A549 (cell line): ENCODE data around the gene HOXA2. TPM values are rescaled to one million over a fixed set of nuclear protein-coding genes. Genes with fewer than 3 reads are reported as not detected.

Experiments used
- ATAC-seq, 2 experiments: fragments of 200-7000 bp in 1 of 2; fragments of >200 bp in 1 of 2; cut with Nextera tagmentation in 1 of 2; cut with Tn5 transposase in 1 of 2; 3 replicates each; pipeline versions ENCODE4 v1.8.0 to v1.9.1; 2018 to 2020; ENCODE audit warnings: mild to moderate bottlenecking in 1 of 2, moderate library complexity in 1 of 2
- CTCF ChIA-PET: fragments of 300-600 bp; sonication (Branson Sonifier 250); formaldehyde crosslinking; extraction: SDS; loops from one replicate; lab custom pipeline; 2021; ENCODE audit warnings: antibody characterized with exemption, inconsistent platforms; lab: Yijun Ruan, JAX
- POLR2A ChIA-PET: fragments of 350-600 bp; formaldehyde crosslinking; extraction: SDS; loops from one replicate; lab custom pipeline; 2021; ENCODE audit warnings: antibody characterized with exemption, inconsistent platforms; lab: Yijun Ruan, JAX
- DNase-seq, 2 experiments: peaks; one replicate each; pipeline versions ENCODE4 v3.0.0 to v3.0.0-alpha.2; 2011 to 2016; ENCODE audit warnings: low read depth in 1 of 2, low spot score in 1 of 2
- FAIRE-seq: peaks from 2 replicates; lab custom pipeline; 2011; peaks lifted over from hg19 to GRCh38; lab: Jason Lieb, UNC
- H3K27ac ChIP-seq, 2 experiments: fragments of >200 bp; sonication (Bioruptor Twin); formaldehyde crosslinking; 3 replicates each; pipeline ENCODE4 v1.5.1; 2016 to 2017
- H3K4me1 ChIP-seq: fragments of >200 bp; sonication (Bioruptor Twin); formaldehyde crosslinking; 3 replicates; pipeline ENCODE4 v1.6.1; 2016
- H3K4me2 ChIP-seq: fragments of >200 bp; sonication (Bioruptor Twin); formaldehyde crosslinking; 3 replicates; pipeline ENCODE4 v1.6.1; 2016
- H3K4me3 ChIP-seq: fragments of >200 bp; sonication (Bioruptor Twin); formaldehyde crosslinking; 3 replicates; pipeline ENCODE4 v1.5.1; 2016
- H3K9me3 ChIP-seq: fragments of >200 bp; sonication (Bioruptor Twin); formaldehyde crosslinking; 3 replicates; pipeline ENCODE4 v1.6.1; 2016
- CBX2 ChIP-seq: fragments of 200-600 bp; sonication (generic); IDR thresholded peaks from 2 replicates; pipeline ENCODE4 v1.6.1; 2016; ENCODE audit warnings: low read depth, mild to moderate bottlenecking, borderline replicate concordance
- EHMT2 ChIP-seq: fragments of 200-600 bp; sonication (generic); IDR thresholded peaks from 2 replicates; pipeline ENCODE4 v1.6.1; 2016; ENCODE audit warnings: antibody characterized with exemption, low read depth, mild to moderate bottlenecking, moderate library complexity
- EP300 ChIP-seq, 2 experiments: fragments of >200 bp; sonication (Bioruptor Twin); formaldehyde crosslinking; IDR thresholded peaks; 2 replicates in 1 of 2; 3 replicates in 1 of 2; pipeline ENCODE4 v1.6.1; 2016 to 2017
- ESRRA ChIP-seq: fragments of 150-350 bp; IDR thresholded peaks from 2 replicates; pipeline ENCODE4 v1.6.1; 2014; ENCODE audit warnings: mild to moderate bottlenecking, low read length, borderline replicate concordance
- FOSL2 ChIP-seq, 2 experiments: fragments of 450-650 bp in 1 of 2; fragments of >200 bp in 1 of 2; sonication (Bioruptor Twin) in 1 of 2; formaldehyde crosslinking; IDR thresholded peaks; 2 replicates each; pipeline versions ENCODE4 v1.5.0 to v1.6.1; 2016 to 2020; ENCODE audit warnings: mild to moderate bottlenecking in 1 of 2, moderate library complexity in 1 of 2
- FOXS1 ChIP-seq: fragments of 250-450 bp; sonication (Bioruptor Pico); IDR thresholded peaks from 2 replicates; pipeline ENCODE4 v1.5.0; 2020; ENCODE audit warnings: mild to moderate bottlenecking, moderate library complexity
- HEYL ChIP-seq: fragments of 250-450 bp; sonication (Bioruptor Pico); IDR thresholded peaks from 2 replicates; pipeline ENCODE4 v1.8.0; 2021; ENCODE audit warnings: mild to moderate bottlenecking, moderate library complexity
- HOXA7 ChIP-seq: fragments of 250-450 bp; sonication (Bioruptor Pico); IDR thresholded peaks from 2 replicates; pipeline ENCODE4 v1.5.0; 2020; ENCODE audit warnings: mild to moderate bottlenecking, moderate library complexity
- HOXB13 ChIP-seq: fragments of 250-450 bp; sonication (Bioruptor Pico); IDR thresholded peaks from 2 replicates; pipeline ENCODE4 v1.5.0; 2020; ENCODE audit warnings: low read depth, mild to moderate bottlenecking, moderate library complexity
- JUNB ChIP-seq: fragments of >200 bp; sonication (Bioruptor Twin); formaldehyde crosslinking; IDR thresholded peaks from 2 replicates; pipeline ENCODE4 v1.6.1; 2016
- KDM5A ChIP-seq: fragments of 200-600 bp; sonication (generic); IDR thresholded peaks from 2 replicates; pipeline ENCODE4 v1.6.1; 2016; ENCODE audit warnings: antibody characterized with exemption, mild to moderate bottlenecking
- MAFK ChIP-seq: fragments of 450-650 bp; IDR thresholded peaks from 2 replicates; pipeline ENCODE4 v1.6.1; 2014; ENCODE audit not compliant: partially characterized antibody
- MYC ChIP-seq: IDR thresholded peaks from 2 replicates; pipeline ENCODE4 v1.6.1; 2012; ENCODE audit warnings: mild to moderate bottlenecking, inconsistent platforms, low read length, improper control_type of control experiment, borderline replicate concordance
- NFE2L2 ChIP-seq: fragments of 150-350 bp; conservative IDR thresholded peaks from 2 replicates; pipeline ENCODE4 v1.6.1; 2014; ENCODE audit warnings: low read length
- NPAS2 ChIP-seq: fragments of 250-450 bp; sonication (Bioruptor Pico); IDR thresholded peaks from 2 replicates; pipeline ENCODE4 v1.8.0; 2022; ENCODE audit warnings: mild to moderate bottlenecking, moderate library complexity, borderline replicate concordance
- NR3C1 ChIP-seq: fragments of >200 bp; sonication (Bioruptor Twin); formaldehyde crosslinking; IDR thresholded peaks from 3 replicates; pipeline ENCODE4 v1.6.1; 2017
- PHF8 ChIP-seq: fragments of 200-600 bp; sonication (generic); IDR thresholded peaks from 2 replicates; pipeline ENCODE4 v1.6.1; 2016; ENCODE audit warnings: low read depth, mild to moderate bottlenecking, antibody characterized with exemption, moderate library complexity, borderline replicate concordance
- POLR2A ChIP-seq: IDR thresholded peaks from 2 replicates; pipeline ENCODE4 v1.6.1; 2012; ENCODE audit warnings: mild to moderate bottlenecking, low read length
- RCOR1 ChIP-seq: fragments of 150-350 bp; IDR thresholded peaks from 2 replicates; pipeline ENCODE4 v1.6.1; 2014; ENCODE audit warnings: antibody characterized with exemption, low read length, low read depth
- RFX5 ChIP-seq: fragments of 450-650 bp; IDR thresholded peaks from 2 replicates; pipeline ENCODE4 v1.7.1; 2014; ENCODE audit warnings: antibody characterized with exemption, mild to moderate bottlenecking, moderate library complexity
- RNF2 ChIP-seq: fragments of 200-600 bp; sonication (generic); IDR thresholded peaks from 2 replicates; pipeline ENCODE4 v1.6.1; 2016; ENCODE audit warnings: low read depth, mild to moderate bottlenecking, antibody characterized with exemption, moderate library complexity, borderline replicate concordance
- SMC3 ChIP-seq: fragments of >200 bp; sonication (Bioruptor Twin); formaldehyde crosslinking; IDR thresholded peaks from 3 replicates; pipeline ENCODE4 v1.6.1; 2018; ENCODE audit warnings: inconsistent platforms
- SREBF2 ChIP-seq: fragments of 450-650 bp; IDR thresholded peaks from 2 replicates; pipeline ENCODE4 v1.6.1; 2014; ENCODE audit warnings: mild to moderate bottlenecking, moderate library complexity
- ZNF302 ChIP-seq: fragments of 250-450 bp; sonication (Bioruptor Pico); IDR thresholded peaks from 2 replicates; pipeline ENCODE4 v1.9.0; 2021; ENCODE audit warnings: inconsistent platforms, mild to moderate bottlenecking, moderate library complexity
- ZSCAN20 ChIP-seq: fragments of 250-450 bp; sonication (Bioruptor Pico); IDR thresholded peaks from 2 replicates; pipeline ENCODE4 v1.8.0; 2022; ENCODE audit warnings: mild to moderate bottlenecking, moderate library complexity
- WGBS: methylation state at CpG from one replicate; pipeline ENCODE4 v1.1.6; 2017; ENCODE audit errors: missing lambda C conversion rate; 5-methylcytosine and 5-hydroxymethylcytosine counted together
- polyA plus RNA-seq, 4 experiments: library from polyadenylated mRNA; depleted of rRNA in 3 of 4; stranded (reverse); fragments of >200 nt; fragmentation: RNase III in 1 of 4; extraction: RNeasy Plus Mini Kit Qiagen cat#74134 plus additional on column Dnase treatment in 1 of 4; gene quantifications; 2 replicates in 3 of 4; 3 replicates in 1 of 4; pipeline ENCODE4 v1.2.3, GENCODE V29; 2011 to 2017
- TF ChIP-seq, protein P1 (sequence below): IDR thresholded peaks from 2 replicates; pipeline ENCODE4 v1.6.1; 2012; ENCODE audit warnings: low read depth, borderline replicate concordance
- TF ChIP-seq, protein P2 (sequence below): IDR thresholded peaks from 2 replicates; pipeline ENCODE4 v1.6.1; 2012

Gene HOXA2
- polyA plus RNA-seq, 2 of the 4 experiments (the other 2 are of a cell fraction): 1.3 to 2.1 TPM

DNA sequence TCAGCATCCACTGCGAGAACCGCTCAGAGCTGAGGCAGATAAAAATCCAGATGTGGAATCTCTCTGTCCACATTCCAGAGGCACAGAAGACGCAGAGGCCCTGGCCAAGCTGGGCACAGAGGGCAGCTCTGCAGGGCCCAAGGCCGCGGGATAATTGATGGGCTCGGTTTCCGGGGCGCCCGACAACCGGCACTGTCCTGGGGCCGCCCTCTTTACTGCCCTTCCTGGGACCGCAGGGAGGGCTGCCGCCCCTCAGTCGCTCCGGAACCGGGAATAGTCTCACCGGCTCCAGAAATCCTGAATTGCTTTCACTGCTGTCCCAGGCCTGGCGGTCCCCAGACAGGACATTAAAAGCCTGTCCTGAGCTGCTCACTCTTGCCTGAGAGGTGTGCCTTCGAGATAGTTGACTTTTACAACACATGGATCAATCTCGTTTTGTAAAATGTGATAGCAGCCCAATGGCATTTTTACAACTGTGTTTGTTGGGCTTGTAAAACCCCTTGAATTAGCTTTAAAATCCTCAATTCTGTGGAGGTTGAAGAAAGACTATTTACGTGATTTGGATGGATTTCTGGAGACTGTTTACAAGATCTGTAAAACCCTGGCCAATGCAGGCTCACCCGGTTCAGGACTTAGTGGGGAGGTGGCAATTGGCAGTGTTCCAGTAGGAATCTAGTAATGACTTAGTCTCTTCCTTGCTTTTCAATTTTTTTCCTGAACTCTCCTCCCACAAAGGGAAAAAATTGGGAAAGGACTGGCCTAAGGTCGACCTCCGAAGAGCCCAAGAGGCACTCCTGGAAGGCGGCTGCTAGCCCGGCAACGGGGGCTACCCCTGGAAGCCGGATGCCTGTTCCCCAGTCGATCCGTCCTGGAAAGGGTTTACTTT is 46.5 kb upstream of the HOXA2 start:
- Histone ChIP-seq H3K9me3 (no peaks in the 10 kb centered on the region), H3K27ac (peak overlapping the region; percentile 27 to 52; a peak in 4 of 6 replicates), H3K4me1 (peaks cover 16% of the 10 kb centered on the region), H3K4me2 (peak overlapping the region; percentile 90), H3K4me3 (peak overlapping the region; percentile 49; the same call in 2 of the 3 replicates)
- WGBS: 76% methylated on average over 30 of the region's 30 CpGs
- FAIRE-seq: no peak
- no peak for DNase-seq
- TF ChIP-seq FOXS1 (CRISPR knock-in tag) (no peak), NR3C1 (no peak), CBX2 (no peak), EP300 (IDR thresholded peaks at IDR 0.05) (no peak), ZSCAN20 (no peak), ZNF302 (no peak), RFX5 (no peak), ESRRA (no peak), HOXB13 (no peak), MAFK (no peak), EHMT2 (no peak), NPAS2 (CRISPR knock-in tag) (no peak), HEYL (CRISPR knock-in tag) (no peak), SMC3 (no peak), RCOR1 (no peak), SREBF2 (no peak), NFE2L2 (no peak), KDM5A (no peak)
- TF ChIP-seq, protein P1, sequence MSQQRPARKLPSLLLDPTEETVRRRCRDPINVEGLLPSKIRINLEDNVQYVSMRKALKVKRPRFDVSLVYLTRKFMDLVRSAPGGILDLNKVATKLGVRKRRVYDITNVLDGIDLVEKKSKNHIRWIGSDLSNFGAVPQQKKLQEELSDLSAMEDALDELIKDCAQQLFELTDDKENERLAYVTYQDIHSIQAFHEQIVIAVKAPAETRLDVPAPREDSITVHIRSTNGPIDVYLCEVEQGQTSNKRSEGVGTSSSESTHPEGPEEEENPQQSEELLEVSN: no peak
- ChIA-PET CTCF (interaction anchor here (1.1 to 11.1 kb wide), 19 partner anchors 7 to 1256 kb away, joined by 3 to 160 read pairs (median 5); partner anchors contain the start of genes HOXA4, HOXA5 and HOXA9), POLR2A (interaction anchor here (1.0 to 1.7 kb wide), 2 partner anchors 12 to 17 kb away, joined by 3 to 5 read pairs; no protein-coding TSS in a partner anchor)
- ATAC-seq: no peak

DNA sequence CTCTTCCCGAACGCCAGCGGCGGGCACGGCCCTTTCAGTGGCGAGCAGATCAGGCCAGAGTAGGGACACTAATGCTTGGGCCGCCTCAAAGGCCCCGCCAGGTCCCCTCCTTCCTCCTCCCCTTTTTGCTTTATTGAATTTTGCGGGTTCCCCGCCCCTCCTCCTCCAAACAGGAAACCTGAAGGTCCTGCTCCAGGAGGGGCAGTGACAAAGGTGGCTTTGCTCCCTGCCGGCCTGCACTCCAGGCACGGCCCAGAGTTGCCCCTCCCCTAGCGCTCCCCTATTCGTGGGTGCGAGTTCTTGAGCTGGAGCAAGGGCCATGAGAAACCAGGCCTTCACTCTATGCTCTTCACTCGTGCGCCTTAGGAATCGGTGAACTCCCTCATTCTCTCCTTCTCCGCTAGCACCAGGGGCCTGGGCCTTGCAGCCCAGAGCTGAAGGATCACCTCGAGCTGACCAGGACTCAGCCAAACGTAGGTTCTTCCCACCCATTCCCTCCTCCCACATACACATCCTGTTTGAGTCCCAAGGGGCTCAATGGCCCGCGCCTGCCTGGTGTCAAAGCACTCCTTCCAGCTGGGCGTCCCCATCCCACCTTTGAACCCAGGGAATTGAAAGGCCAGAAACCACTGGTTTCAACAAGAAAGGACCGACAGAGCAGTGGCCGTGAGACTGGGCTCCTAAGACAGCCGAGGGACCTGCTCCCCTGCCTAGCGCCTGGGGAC is 45.7 kb upstream of the HOXA2 start:
- ChIA-PET CTCF (interaction anchor here (1.1 to 11.1 kb wide), 8 partner anchors 10 to 779 kb away, joined by 3 to 160 read pairs (median 14); partner anchors contain the start of gene HOXA9), POLR2A (no interaction called here)
- H3K27ac ChIP-seq: peak overlapping the region in 1 of 2 experiments; percentile 52; a peak in 1 of 6 replicates
- TF ChIP-seq EP300 (IDR thresholded peaks at IDR 0.05) (no peak), POLR2A (no peak), PHF8 (no peak), MYC (no peak), HOXB13 (no peak), FOSL2 (IDR thresholded peaks at IDR 0.05) (no peak), FOSL2 (CRISPR knock-in tag; IDR thresholded peaks at IDR 0.05) (no peak), JUNB (no peak), HOXA7 (no peak), RNF2 (no peak), KDM5A (no peak)
- TF ChIP-seq, protein P2, sequence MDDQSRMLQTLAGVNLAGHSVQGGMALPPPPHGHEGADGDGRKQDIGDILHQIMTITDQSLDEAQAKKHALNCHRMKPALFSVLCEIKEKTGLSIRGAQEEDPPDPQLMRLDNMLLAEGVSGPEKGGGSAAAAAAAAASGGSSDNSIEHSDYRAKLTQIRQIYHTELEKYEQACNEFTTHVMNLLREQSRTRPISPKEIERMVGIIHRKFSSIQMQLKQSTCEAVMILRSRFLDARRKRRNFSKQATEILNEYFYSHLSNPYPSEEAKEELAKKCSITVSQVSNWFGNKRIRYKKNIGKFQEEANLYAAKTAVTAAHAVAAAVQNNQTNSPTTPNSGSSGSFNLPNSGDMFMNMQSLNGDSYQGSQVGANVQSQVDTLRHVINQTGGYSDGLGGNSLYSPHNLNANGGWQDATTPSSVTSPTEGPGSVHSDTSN: no peak
- WGBS: 91% methylated on average over 28 of the region's 28 CpGs
- DNase-seq (no peak), FAIRE-seq (no peak), ATAC-seq (no peak)
- peaks cover 16% of the 10 kb centered on the region for H3K4me1 ChIP-seq
- H3K4me2 ChIP-seq: peak overlapping the region; percentile 90; the same call in 1 of the 3 replicates
- no peaks in the 10 kb centered on the region for H3K9me3 ChIP-seq
- no peak overlapping the region for H3K4me3 ChIP-seq
